K562 (cell line): ENCODE data around the gene PLXNA2. TPM values are rescaled to one million over a fixed set of nuclear protein-coding genes. Genes with fewer than 3 reads are reported as not detected.

ENCODE experiments used
- ATAC-seq: fragments of 200-7000 bp; cut with Tn5 transposase; 3 replicates; pipeline ENCODE4 v1.9.1; 2020; ENCODE audit warnings: moderate library complexity
- BruUV-seq: library from RNA; stranded (reverse); fragments of 400-500 nt; replicated peaks from 2 replicates; lab custom pipeline; 2021; lab: Mats Ljungman, UMichigan
- CTCF ChIA-PET: fragments of 300-600 bp; formaldehyde crosslinking; extraction: SDS; loops from one replicate; lab custom pipeline; 2021; ENCODE audit warnings: low intra/inter-chr PET ratio; lab: Yijun Ruan, JAX
- POLR2A ChIA-PET: fragments of 300-600, 350-650 bp; sonication (Branson Sonifier 250); formaldehyde crosslinking; extraction: SDS; loops from one replicate; lab custom pipeline; 2021; ENCODE audit warnings: antibody characterized with exemption, inconsistent platforms; lab: Yijun Ruan, JAX
- DNase-seq, 4 experiments: peaks; one replicate each; pipeline versions ENCODE4 v3.0.0 to v3.0.0-alpha.2; 2011 to 2018; ENCODE audit warnings: low spot score in 3 of 4, mixed read lengths in 3 of 4; ENCODE audit errors: extremely low read depth in 1 of 4
- FAIRE-seq: peaks from 2 replicates; lab custom pipeline; 2011; peaks lifted over from hg19 to GRCh38; lab: Jason Lieb, UNC
- H2AFZ ChIP-seq: 2 replicates; pipeline ENCODE4 v1.6.0; 2011; ENCODE audit warnings: low read depth, low read length, control low read depth, inconsistent platforms
- H3K27ac ChIP-seq: fragments of 200-600 bp; 3 replicates; pipeline ENCODE4 v1.8.0; 2011; ENCODE audit warnings: low read depth, mild to moderate bottlenecking, control low read depth, inconsistent platforms, low read length, moderate library complexity, mixed read lengths; ENCODE audit errors: extremely low read depth
- H3K27me3 ChIP-seq, 2 experiments: fragments of 300-600 bp in 1 of 2; 2 replicates in 1 of 2; 3 replicates in 1 of 2; pipeline versions ENCODE4 v1.6.0 to v1.8.0; 2011; ENCODE audit warnings: inconsistent platforms in 2 of 2, low read length in 2 of 2, mild to moderate bottlenecking in 1 of 2, mixed read lengths in 1 of 2, moderate library complexity in 1 of 2; ENCODE audit not compliant: control insufficient read depth in 2 of 2, insufficient read depth in 2 of 2
- H3K36me3 ChIP-seq: fragments of 300-600 bp; 3 replicates; pipeline ENCODE4 v1.8.0; 2011; ENCODE audit warnings: mild to moderate bottlenecking, low read length, inconsistent platforms; ENCODE audit not compliant: control insufficient read depth, insufficient read depth
- H3K4me1 ChIP-seq, 2 experiments: fragments of 200-600 bp in 1 of 2; replicated peaks in 1 of 2; 2 replicates in 1 of 2; 3 replicates in 1 of 2; pipeline versions ENCODE4 v1.5.1 to v1.8.0; 2011; ENCODE audit warnings: inconsistent platforms in 2 of 2, low read length in 2 of 2, mild to moderate bottlenecking in 1 of 2, mixed read lengths in 1 of 2, moderate library complexity in 1 of 2; ENCODE audit not compliant: control insufficient read depth in 2 of 2, insufficient read depth in 2 of 2
- H3K4me2 ChIP-seq: 2 replicates; pipeline ENCODE4 v1.6.1; 2011; ENCODE audit warnings: low read length, control low read depth, inconsistent platforms, mixed read lengths; ENCODE audit not compliant: insufficient read depth
- H3K4me3 ChIP-seq: fragments of 200-600 bp; sonication (generic), shearing (Covaris generic); 2 replicates; pipeline ENCODE4 v1.5.1; 2016; ENCODE audit warnings: control low read depth, inconsistent platforms
- H3K79me2 ChIP-seq: fragments of 200-600 bp; 3 replicates; pipeline ENCODE4 v1.8.0; 2011; ENCODE audit warnings: low read length, inconsistent platforms; ENCODE audit not compliant: control insufficient read depth, insufficient read depth
- H3K9ac ChIP-seq, 2 experiments: 2 replicates each; pipeline versions ENCODE4 v1.6.0 to v1.6.1; 2011; ENCODE audit warnings: low read depth in 2 of 2, low read length in 2 of 2, control low read depth in 1 of 2, inconsistent platforms in 1 of 2, mild to moderate bottlenecking in 1 of 2, mixed read lengths in 1 of 2; ENCODE audit not compliant: insufficient read depth in 1 of 2
- H3K9me1 ChIP-seq: one replicate; pipeline ENCODE4 v1.6.0; 2011; ENCODE audit warnings: inconsistent platforms, mild to moderate bottlenecking, low read length, moderate library complexity; ENCODE audit not compliant: control insufficient read depth, insufficient read depth
- H3K9me3 ChIP-seq: replicated peaks from 2 replicates; pipeline ENCODE4 v1.5.1; 2011; ENCODE audit warnings: low read depth, low read length, inconsistent platforms; ENCODE audit not compliant: control insufficient read depth, insufficient read depth
- H4K20me1 ChIP-seq: replicated peaks from 2 replicates; pipeline ENCODE4 v1.6.1; 2011; ENCODE audit warnings: low read length, inconsistent platforms, mixed read lengths; ENCODE audit not compliant: control insufficient read depth, insufficient read depth
- CHD1 ChIP-seq: fragments of 200-600 bp; sonication (generic); IDR thresholded peaks from one replicate; pipeline ENCODE4 v1.6.1; 2012; ENCODE audit warnings: mild to moderate bottlenecking, moderate library complexity, low read length, inconsistent platforms
- CSDE1 ChIP-seq, 2 experiments: fragments of 450-650 bp; IDR thresholded peaks; 2 replicates each; pipeline ENCODE4 v1.6.1; 2016; ENCODE audit warnings: mild to moderate bottlenecking in 1 of 2
- PHF21A ChIP-seq: fragments of 450-650 bp; IDR thresholded peaks from 2 replicates; pipeline ENCODE4 v1.6.1; 2017; ENCODE audit warnings: low read depth, borderline replicate concordance
- TBP ChIP-seq: optimal IDR thresholded peaks from 2 replicates; pipeline ENCODE3; 2011; ENCODE audit warnings: low read depth, low read length, improper control_type of control experiment
- ZNF318 ChIP-seq, 2 experiments: fragments of 450-650 bp; IDR thresholded peaks; 2 replicates each; pipeline ENCODE4 v1.6.1; 2016; ENCODE audit warnings: mild to moderate bottlenecking in 2 of 2, borderline replicate concordance in 1 of 2, low read depth in 1 of 2, moderate library complexity in 1 of 2
- ZNF41 ChIP-seq: fragments of 250-450 bp; sonication (Bioruptor Pico); conservative IDR thresholded peaks from 2 replicates; pipeline ENCODE4 v1.4.0; 2020; ENCODE audit warnings: mild to moderate bottlenecking
- ZNF644 ChIP-seq: fragments of 200-800 bp; sonication (Bioruptor generic); IDR thresholded peaks from 2 replicates; pipeline ENCODE4 v1.6.1; 2016; ENCODE audit warnings: low read depth, missing genetic modification characterization, missing compliant biosample characterization
- WGBS: fragments of 100-300 bp; shearing (Covaris generic); methylation state at CpG from one replicate; pipeline ENCODE4 v1.1.6; 2016; ENCODE audit warnings: low coverage, mixed read lengths; ENCODE audit not compliant: insufficient coverage; ENCODE audit errors: missing lambda C conversion rate; 5-methylcytosine and 5-hydroxymethylcytosine counted together
- in situ Hi-C: fragments of 300-500 bp; cut with MboI; formaldehyde crosslinking; loops from 4 replicates; pipeline ENCODE4 v1.15.0; 2018; ENCODE audit warnings: inconsistent platforms, mixed read lengths
- intact Hi-C: fragments of 100-400 bp; cut with micrococcal nuclease; formaldehyde crosslinking; loops from 2 replicates; pipeline ENCODE4 v1.14.2; 2022
- polyA plus RNA-seq, 8 experiments: library from polyadenylated mRNA; depleted of rRNA in 4 of 8; stranded (reverse) in 5 of 8; unstranded in 3 of 8; fragments of >200 nt; fragmentation: Nextera tagmentation in 2 of 8; fragmentation: Illumina TruSeq in 1 of 8; extraction: Ambion mirVana in 2 of 8; extraction: Trizol in 1 of 8; gene quantifications; 2 replicates each; pipeline versions ENCODE4 v1.2.1 to v1.2.3, GENCODE V29; 2011 to 2014; ENCODE audit warnings: inconsistent platforms in 1 of 8, missing spikeins in 1 of 8
- total RNA-seq, 7 experiments: library from RNA; depleted of rRNA in 6 of 7; stranded (reverse); fragments of >200 nt in 6 of 7; fragmentation: Illumina TruSeq in 2 of 7; extraction: Trizol in 2 of 7; gene quantifications; 2 replicates each; pipeline versions ENCODE4 v1.2.1 to v1.2.3, GENCODE V29; 2011 to 2021; ENCODE audit warnings: low replicate concordance in 1 of 7
- TF ChIP-seq, protein P1 (sequence below): fragments of 250-450 bp; sonication (Bioruptor Pico); IDR thresholded peaks from 2 replicates; pipeline ENCODE4 v1.8.0; 2021; ENCODE audit warnings: borderline replicate concordance, mild to moderate bottlenecking, moderate library complexity; ENCODE audit not compliant: poor library complexity, severe bottlenecking

PLXNA2 gene
- total and polyA plus RNA-seq, 9 of the 15 experiments (the other 6 are each of a cell fraction or from before 2014, with no cell fraction given), result 0.01 to 1.3 (median 0.32) TPM

GRCh38 chr1:208272713-208273112, 28.5 kb upstream of the PLXNA2 start:
- Histone ChIP-seq H3K27ac (no peak overlapping the region), H3K4me2 (no peak overlapping the region), H3K9ac (no peak overlapping the region), H4K20me1 (peaks cover 4% of the 10 kb centered on the region; the same call in 1 of the 2 replicates), H3K4me1 (no peaks in the 10 kb centered on the region), H3K9me1 (no peaks in the 10 kb centered on the region), H2AFZ (no peak overlapping the region), H3K79me2 (no peaks in the 10 kb centered on the region), H3K9me3 (no peaks in the 10 kb centered on the region), H3K27me3 (peaks cover 24 to 30% of the 10 kb centered on the region in 2 experiments), H3K36me3 (no peaks in the 10 kb centered on the region), H3K4me3 (no peak overlapping the region)
- no TSS peak for BruUV-seq
- ChIA-PET CTCF (no interaction called here), POLR2A (no interaction called here)
- in situ Hi-C loops, result no loop called here
- ATAC-seq, result no peak
- no peak for FAIRE-seq
- WGBS, result 0% methylated on average over 1 of the region's 1 CpG
- intact Hi-C loops, result no loop called here
- TF ChIP-seq ZNF41 (no peak), ZNF318 (IDR thresholded peaks at IDR 0.05; ENCODE audit: borderline replicate concordance in 1 of 2, low read depth in 1 of 2) (no peak), CSDE1 (IDR thresholded peaks at IDR 0.05) (no peak), PHF21A (no peak), ZNF644 (tag) (no peak), CHD1 (no peak), TBP (no peak)
- TF ChIP-seq, protein P1, sequence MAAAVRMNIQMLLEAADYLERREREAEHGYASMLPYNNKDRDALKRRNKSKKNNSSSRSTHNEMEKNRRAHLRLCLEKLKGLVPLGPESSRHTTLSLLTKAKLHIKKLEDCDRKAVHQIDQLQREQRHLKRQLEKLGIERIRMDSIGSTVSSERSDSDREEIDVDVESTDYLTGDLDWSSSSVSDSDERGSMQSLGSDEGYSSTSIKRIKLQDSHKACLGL (CRISPR knock-in tag), result no peak
- no peak for DNase-seq
